Adipose tissue (tissue), 3 donors: Measurements from ENCODE around the gene GABARAPL1. TPM values are rescaled to one million over a fixed set of nuclear protein-coding genes. Genes with fewer than 3 reads are reported as not detected.
"Not testable (repeated sequence)": the region's sequence is repeated elsewhere in the genome, so short reads cannot be mapped to it uniquely, and the experiment has no call there.

Experiments used
- H3K27ac ChIP-seq: one replicate; pipeline ENCODE4 v1.5.1; 2013; ENCODE audit warnings: low read depth, low read length
- WGBS, 3 donors: extraction: QIAGEN DNeasy Blood & Tissue Kit; methylation state at CpG; one replicate each; pipeline ENCODE4 v1.1.7; 2013; 5-methylcytosine and 5-hydroxymethylcytosine counted together
- polyA plus RNA-seq, 3 donors: library from polyadenylated mRNA; stranded (reverse); fragments of 200-250 nt; gene quantifications; one replicate each; pipeline ENCODE4 v1.2.3, GENCODE V29; 2013
- donor health status: healthy with polysubstance abuse.
- donor health status: Bipolar disorder and iron deficiency.
- donor health status: healthy.

Gene GABARAPL1
- polyA plus RNA-seq, 3 donors, result 124 to 212 (median 125) TPM

- no peak overlapping the region for H3K27ac ChIP-seq
Measured at GRCh38 chr12:10191865-10192264, 20.8 kb upstream of the GABARAPL1 start.

GRCh38 chr12:10194160-10194670 lies 18.5 kb upstream of the GABARAPL1 start:
- H3K27ac ChIP-seq, result no peak overlapping the region
- 85 to 97% (median 93%) methylated on average over 3 of the region's 3 CpGs for WGBS, 3 donors

More at GRCh38 chr12:10191865-10192264, 20.8 kb upstream of the GABARAPL1 start:
- 20 to 25% (median 22%) methylated on average over 2 of the region's 2 CpGs for WGBS, 3 donors

GRCh38 chr12:10196210-10196609 lies 16.5 kb upstream of the GABARAPL1 start:
- WGBS, 3 donors, result 68 to 77% (median 73%) methylated on average over 10 of the region's 10 CpGs
- H3K27ac ChIP-seq, result no peak overlapping the region

GRCh38 chr12:10197879-10198278 lies 14.8 kb upstream of the GABARAPL1 start:
- H3K27ac ChIP-seq, result no peak overlapping the region
- WGBS, 3 donors, result 80 to 93% (median 81%) methylated on average over 5 of the region's 5 CpGs

- 81 to 100% (median 96%) methylated on average over 2 of the region's 2 CpGs for WGBS, 3 donors
- not testable (repeated sequence) for H3K27ac ChIP-seq
Measured at GRCh38 chr12:10204495-10204894, 8.2 kb upstream of the GABARAPL1 start.

- WGBS, 3 donors, result 83 to 96% (median 92%) methylated on average over 3 of the region's 3 CpGs
Measured at GRCh38 chr12:10205220-10205807, 7.4 kb upstream of the GABARAPL1 start.

GRCh38 chr12:10207136-10207535 lies 5.5 kb upstream of the GABARAPL1 start:
- 15 to 23% (median 17%) methylated on average over 2 of the region's 2 CpGs for WGBS, 3 donors
- no peak overlapping the region for H3K27ac ChIP-seq

More at GRCh38 chr12:10205220-10205807, 7.4 kb upstream of the GABARAPL1 start:
- no peak overlapping the region for H3K27ac ChIP-seq

GRCh38 chr12:10210225-10210624 lies 2.5 kb upstream of the GABARAPL1 start:
- WGBS, 3 donors, result 92 to 97% (median 96%) methylated on average over 15 of the region's 15 CpGs
- no peak overlapping the region for H3K27ac ChIP-seq

GRCh38 chr12:10211101-10211939 lies 1.4 kb upstream of the GABARAPL1 start:
- WGBS, 3 donors, result 92 to 95% (median 95%) methylated on average over 25 of the region's 25 CpGs

GRCh38 chr12:10211940-10212738 lies 538 bp upstream of the GABARAPL1 start:
- 32 to 34% (median 32%) methylated on average over 40 of the region's 40 CpGs for WGBS, 3 donors
- H3K27ac ChIP-seq, result peak overlapping the region; percentile 95

More at GRCh38 chr12:10211101-10211939, 1.4 kb upstream of the GABARAPL1 start:
- H3K27ac ChIP-seq, result peak overlapping the region; percentile 32

- H3K27ac ChIP-seq, result peak overlapping the region; percentile 95
- WGBS, 3 donors, result 0 to 1% (median 0%) methylated on average over 44 to 47 of the region's 47 CpGs
Measured at GRCh38 chr12:10213168-10214135, 775 bp downstream of the GABARAPL1 start.

- WGBS, 3 donors, result 10 to 27% (median 20%) methylated on average over 10 of the region's 10 CpGs
- H3K27ac ChIP-seq, result peak overlapping the region; percentile 95
Measured at GRCh38 chr12:10214136-10214894, 1.6 kb downstream of the GABARAPL1 start.

- H3K27ac ChIP-seq, result peak overlapping the region; percentile 32
- WGBS, 3 donors, result 37 to 74% (median 64%) methylated on average over 3 of the region's 3 CpGs
Measured at GRCh38 chr12:10214895-10215267, 2.2 kb downstream of the GABARAPL1 start.

GRCh38 chr12:10215436-10215835 lies 2.8 kb downstream of the GABARAPL1 start:
- 50 to 56% (median 55%) methylated on average over 2 of the region's 2 CpGs for WGBS, 3 donors
- peak overlapping the region; percentile 32 for H3K27ac ChIP-seq

GRCh38 chr12:10215946-10216345 lies 3.3 kb downstream of the GABARAPL1 start:
- 90 to 93% (median 91%) methylated on average over 13 of the region's 13 CpGs for WGBS, 3 donors

GRCh38 chr12:10218021-10218420 lies 5.3 kb downstream of the GABARAPL1 start:
- WGBS, 3 donors, result 83 to 95% (median 90%) methylated on average over 6 of the region's 6 CpGs
- no peak overlapping the region for H3K27ac ChIP-seq

More at GRCh38 chr12:10215946-10216345, 3.3 kb downstream of the GABARAPL1 start:
- H3K27ac ChIP-seq, result not testable (repeated sequence)
